RCC 7860 (cell line): ENCODE measurements around the gene CORO6.
A peak's percentile ranks its signal among the peaks of the same experiment; 100 is the strongest.

Experiments
- DNase-seq: peaks from one replicate; pipeline ENCODE4 v3.0.0-alpha.2; 2015; ENCODE audit warnings: low spot score
- FAIRE-seq: peaks from 2 replicates; lab custom pipeline; 2012; peaks lifted over from hg19 to GRCh38; lab: Jason Lieb, UNC

Gene CORO6

DNA sequence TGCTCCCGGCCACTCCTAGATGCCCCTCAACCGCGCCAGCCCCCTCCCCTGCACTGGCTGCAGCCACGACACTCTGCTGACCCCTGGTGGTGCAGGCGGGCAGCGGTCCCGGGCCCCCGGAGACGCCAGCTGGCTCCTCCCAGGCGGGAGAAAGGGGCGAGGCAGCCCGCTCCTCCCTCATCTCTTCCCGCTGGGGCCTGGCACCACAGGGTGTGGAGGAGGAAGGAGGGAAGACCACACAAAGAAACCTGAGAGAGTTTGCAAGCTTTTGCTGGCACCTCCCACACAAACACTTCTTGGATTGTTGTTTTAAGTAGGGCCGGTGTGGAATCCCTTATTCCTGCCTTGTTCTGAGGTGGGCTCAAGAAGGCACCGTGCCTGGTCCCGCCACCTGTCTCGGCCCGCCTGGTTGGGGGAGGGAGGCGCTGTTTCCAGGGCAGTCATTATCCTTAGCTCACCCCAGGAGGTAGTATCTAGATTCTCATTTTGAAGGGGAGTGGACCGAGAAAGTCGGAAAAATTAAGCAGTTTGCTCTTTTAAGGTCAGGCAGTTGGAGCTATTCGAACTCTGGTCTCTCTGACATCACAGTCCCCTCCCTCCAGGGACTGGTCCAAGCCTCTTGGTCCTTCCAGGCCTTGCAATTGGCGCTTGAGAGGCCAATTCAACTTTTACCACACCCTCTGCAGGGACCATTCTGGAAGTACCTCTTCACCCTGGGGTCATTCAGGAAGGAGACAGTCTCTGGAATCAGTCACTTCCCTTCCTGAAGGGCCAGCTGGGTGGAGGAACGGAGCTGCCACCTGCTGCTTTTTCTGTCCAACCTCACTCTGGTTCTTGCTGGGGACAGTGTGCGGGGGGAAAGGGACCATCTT lies 30.7 kb downstream of the CORO6 start:
- DNase-seq (peak; percentile 59), FAIRE-seq (peak; percentile 16)

DNA sequence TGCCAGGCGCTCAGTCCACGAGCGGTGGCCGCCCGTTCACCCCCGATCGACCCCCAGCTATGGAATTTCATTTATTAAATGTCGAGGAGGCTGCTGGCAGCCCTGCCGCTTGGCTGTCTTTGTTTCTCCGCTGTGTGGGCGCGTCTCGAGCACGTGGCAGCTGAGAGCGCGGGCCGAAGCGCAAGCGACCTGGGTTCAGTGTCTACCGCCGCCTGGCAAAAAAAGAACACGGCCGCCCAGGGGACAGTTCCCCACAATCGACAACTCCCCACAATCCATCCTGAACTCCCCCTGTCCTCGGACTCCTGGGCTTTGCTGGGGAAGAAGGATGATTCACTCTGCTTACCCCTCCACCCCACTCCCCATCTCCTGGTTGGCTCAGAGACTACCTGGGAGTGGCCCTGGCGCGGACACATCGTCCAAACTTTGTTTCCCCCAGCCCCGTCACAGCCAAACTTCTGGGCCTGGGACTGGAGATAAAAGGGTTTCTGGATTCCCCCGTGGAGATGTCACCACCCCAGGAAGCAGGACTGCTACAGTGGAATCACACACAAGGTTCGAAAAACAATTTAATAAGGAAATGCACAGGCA lies 31.5 kb downstream of the CORO6 start:
- FAIRE-seq (no peak), DNase-seq (no peak)

DNA sequence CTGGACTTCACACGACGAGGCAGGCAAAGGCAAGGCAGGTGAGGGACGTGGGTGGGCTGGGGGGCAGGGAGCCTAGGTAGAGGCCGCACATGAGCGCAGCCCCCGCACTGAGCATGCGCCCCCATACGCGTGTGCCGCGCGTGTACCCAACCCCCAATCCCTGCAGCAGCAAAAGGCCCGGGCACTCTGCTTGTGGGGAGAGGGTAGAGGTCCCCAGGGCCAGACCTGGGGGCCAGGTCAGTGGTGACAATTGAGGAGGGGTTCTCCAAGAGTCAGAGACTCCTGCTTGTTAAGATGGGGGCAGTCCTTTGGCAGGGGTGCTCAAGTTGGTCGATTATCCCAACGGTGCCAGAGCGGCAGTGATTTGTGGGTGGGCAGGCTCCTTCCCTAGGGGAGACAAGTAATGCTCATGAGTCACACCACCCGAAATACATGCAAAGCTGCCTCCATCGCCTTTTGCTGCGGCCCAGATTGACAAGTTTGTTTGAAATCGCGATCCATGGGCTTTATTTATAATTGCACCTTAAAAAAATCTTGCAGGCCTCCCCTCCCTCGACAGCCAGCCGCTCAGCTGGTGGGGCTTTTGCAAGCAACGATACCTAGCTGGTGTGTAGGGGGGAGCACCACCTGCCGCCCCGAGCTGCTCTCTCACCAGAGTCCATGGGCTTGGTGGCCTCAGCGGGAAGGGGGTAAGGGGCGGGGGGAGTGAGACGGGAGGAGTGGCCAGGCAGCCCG lies 32.1 kb downstream of the CORO6 start:
- DNase-seq (no peak), FAIRE-seq (no peak)

DNA sequence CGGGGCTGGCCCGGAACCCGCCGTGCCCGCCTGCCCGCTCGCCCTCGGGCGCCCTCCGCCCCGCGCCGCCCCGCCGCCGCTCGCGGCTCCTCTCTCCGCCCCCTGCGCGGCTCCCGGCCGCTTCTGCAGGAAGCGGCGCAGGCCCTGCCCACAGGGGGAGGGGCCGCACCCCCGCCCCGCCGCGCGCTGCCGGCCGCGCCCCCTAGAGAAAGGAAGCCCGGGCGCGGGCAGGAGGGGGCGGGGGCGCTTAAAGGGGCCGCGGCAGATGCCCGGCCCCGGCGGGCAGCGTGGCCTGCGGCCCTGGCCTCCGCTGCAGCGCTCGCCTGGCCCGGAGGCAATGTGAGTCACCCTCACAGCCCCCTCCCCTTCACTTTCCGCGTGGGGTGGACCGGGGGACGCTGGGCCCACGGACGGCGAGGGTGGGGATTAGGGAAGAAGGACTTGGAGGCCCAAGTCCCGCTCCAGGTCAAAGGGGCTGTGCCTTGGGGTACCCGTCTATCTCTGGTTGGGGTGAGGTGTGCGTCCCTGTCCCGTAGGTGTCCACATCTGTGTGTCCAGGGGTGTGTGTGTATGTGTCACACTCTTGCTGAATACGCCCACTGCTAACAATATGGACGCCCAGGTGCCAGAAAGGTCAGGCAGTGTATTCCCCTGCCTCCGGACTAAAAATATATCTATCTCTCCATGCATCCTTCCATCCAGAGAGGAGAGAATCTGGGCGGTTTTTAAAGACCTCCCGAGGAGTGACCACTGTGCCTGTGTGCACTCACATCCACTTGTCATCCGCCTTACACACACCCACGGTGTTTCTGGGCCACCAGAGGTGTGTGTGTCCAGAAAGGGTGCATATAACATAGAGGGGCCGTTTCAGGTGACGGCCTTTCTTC lies 32.9 kb downstream of the CORO6 start, which contains the start of gene GIT1:
Gene GIT1 (minus strand): TSS at position 125 of the 887 bp plus-strand sequence. CDS start 270 bp downstream, outside the sequence.
- DNase-seq (peak; percentile 65), FAIRE-seq (no peak)

DNA sequence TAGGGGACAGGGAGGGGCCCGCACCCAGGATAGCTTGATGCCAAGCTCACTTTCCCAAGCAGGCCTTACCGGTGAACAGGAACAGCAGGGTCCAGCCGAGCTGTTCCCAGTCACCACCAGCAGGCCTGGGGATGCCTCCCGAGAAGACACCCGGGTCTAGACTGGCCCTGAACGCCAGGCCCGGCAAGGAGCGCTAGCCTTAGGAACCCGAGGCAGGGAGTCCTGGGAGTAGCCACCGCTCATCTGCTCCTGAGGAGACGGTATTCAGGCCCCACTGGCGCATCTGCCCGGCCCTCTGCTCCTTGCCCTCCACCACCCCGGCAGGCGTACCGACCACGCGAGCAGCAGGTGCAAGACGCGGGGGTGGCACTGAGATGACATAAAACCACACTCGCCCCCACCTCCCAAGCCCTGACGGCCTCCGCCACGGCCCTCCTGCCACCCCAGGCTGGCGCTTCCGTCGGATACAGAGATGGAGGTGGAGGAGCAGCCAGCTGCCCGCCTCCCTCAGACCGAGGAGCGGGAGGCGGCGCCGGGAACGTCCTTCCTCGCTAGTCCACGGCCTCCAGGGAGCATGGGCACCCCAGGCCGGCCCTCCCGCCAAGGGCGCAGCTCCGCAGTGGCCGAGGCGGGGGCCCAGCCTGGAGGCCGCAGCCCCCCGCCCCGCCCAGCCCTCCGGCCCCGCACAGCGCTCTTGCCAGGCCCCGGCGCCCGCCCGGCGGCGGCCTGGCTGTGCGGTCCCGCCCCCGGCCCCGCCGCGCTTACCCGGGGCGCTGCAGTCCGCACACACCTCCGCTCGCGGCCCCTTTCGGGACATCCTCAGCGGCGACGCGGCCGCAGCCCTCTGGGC lies 33.9 kb downstream of the CORO6 start:
- FAIRE-seq (no peak), DNase-seq (no peak)

DNA sequence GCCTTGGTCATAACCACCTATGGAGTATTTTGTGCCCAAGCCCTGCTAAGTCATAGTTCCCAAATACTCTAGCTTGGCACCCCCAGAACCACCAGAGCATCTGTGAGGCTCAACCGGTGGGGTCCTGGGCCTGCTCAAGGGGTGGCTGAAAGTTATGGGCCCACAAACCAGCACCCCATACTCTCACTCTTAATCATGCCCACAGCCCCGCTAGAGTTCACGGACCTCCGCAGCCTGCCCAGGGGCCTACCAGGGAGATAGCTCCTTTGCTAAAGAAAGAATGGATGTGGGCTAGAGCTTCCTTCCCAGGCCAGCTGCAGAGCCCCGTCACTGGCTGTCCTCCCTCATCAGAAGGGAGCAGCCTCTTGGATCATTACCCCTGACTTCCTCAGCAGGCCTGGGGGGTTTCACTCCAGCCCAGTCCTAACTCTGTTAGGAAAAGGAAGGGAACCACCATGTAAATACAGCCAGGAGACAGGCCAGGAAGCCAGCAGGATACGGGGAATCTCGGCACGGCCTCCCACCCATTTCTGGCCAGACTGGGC lies 34.6 kb downstream of the CORO6 start:
- DNase-seq (no peak), FAIRE-seq (no peak)

DNA sequence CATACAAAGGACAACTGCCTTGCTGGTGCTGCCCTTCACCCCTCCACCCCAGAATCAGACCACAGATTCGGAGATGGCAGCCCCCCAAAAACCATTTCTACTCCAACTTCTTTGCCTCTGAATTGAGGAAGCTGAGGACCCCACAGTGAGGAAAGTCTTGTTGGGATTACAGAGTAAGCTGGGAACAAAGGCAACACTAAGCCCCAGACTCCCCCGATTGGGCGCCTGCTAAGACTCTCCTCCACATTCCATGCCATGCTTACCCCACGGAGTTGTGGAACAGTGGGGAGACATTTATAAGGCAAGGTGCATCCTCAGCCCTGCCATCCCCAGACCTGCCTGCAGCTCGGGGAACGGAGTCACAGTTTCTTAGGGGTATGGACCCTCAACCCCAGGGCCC lies 35.1 kb downstream of the CORO6 start:
- FAIRE-seq, result no peak
- no peak for DNase-seq

DNA sequence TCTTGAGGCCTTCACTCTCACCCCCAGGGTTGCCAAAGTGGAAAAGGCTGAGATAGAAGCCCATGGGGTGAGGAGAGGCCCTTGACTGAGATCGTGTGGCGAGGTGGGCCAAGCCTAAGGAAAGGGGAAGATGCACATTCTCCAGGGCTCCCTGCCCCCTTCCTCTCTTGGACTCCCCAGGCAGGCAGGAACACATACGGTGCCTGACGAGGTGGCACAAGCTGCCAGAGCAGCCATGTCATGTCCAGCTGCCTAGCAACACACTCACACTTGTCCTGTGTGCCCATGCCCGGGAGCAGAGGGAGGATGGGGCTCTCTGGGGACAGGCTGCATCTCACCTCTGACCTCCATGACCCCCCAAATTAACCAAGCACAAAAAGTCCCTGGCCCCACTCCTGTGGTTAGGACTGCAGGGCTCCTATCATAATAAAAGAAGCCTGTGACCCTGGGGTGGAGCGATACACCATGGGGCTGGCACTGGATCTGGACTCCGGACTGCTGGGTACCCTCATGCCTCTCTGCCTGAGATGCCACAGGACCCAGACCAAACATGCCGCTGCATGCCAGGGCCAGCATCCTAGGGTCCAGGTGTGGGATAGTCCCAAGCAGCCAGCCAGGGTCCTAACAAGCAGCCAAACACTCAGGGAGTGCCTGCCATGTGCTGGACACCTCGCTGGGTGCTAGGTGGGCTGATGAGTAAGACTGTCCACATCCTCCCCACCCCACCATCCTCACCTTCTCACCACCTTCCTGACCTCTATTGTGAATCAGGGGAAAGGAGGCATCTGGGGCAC lies 35.8 kb downstream of the CORO6 start:
- no peak for FAIRE-seq
- no peak for DNase-seq

DNA sequence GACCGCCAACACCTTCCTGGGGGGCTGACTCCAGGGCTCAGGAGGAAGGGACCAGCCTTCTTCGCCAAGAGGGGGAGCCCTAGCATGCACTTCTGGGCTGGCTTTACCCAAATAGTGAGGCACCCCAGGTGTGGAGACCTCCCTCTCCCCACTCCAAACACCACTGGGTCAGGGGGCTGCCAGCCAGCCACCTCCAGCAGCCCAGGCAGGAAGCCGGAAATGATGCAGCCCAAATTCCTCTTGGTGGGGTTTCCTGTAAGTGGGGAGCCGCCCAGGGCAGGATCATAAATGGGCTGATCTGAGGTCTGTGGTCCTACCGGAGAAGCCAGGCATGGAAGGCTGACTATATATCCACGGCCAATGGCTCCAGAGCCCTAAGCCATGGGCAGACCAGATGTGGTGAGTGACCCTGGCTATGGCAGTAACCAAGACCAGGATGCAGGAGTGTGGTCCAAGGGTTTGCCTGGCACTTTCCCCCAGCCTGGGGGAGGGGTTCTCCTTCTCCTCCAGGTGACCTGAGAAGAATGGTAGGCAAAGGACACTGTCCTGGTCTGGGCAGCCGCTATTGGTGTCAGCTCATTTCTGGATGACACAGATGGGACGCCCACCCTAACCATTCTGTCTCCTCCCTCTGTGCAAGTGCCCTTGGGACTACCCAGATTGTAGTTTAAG lies 37.5 kb downstream of the CORO6 start:
- no peak for FAIRE-seq
- no peak for DNase-seq

DNA sequence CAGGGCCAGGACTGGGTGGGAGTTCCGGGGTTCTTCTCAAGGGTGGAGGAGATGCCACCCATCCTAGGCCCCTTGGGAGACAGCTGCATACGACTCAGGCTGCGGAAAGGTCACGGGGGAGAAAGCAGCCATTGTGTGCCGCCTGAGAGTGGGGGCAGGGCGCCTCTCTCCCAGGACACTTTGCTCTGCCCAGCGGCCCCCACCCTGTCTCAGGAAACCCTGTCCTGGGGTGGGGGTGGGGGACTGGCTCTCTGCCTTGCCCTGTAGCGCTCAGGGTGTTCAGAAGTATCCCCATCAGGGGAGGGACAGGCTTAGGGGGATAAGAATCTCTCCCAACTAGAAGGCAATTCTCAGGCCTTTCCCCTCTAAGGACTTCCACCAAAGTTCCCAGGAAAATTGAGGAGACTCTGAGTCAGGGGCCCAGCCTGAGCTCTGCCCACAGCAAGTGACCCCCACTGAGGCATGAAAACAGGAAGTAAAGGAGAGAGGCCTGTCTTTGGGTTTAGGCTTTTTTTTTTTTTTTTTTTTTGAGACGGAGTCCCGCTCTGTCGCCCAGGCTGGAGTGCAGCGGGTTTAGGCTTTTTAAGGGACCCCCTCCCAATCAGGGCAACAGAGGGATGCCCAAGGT lies 38.1 kb downstream of the CORO6 start:
- DNase-seq (no peak), FAIRE-seq (no peak)

DNA sequence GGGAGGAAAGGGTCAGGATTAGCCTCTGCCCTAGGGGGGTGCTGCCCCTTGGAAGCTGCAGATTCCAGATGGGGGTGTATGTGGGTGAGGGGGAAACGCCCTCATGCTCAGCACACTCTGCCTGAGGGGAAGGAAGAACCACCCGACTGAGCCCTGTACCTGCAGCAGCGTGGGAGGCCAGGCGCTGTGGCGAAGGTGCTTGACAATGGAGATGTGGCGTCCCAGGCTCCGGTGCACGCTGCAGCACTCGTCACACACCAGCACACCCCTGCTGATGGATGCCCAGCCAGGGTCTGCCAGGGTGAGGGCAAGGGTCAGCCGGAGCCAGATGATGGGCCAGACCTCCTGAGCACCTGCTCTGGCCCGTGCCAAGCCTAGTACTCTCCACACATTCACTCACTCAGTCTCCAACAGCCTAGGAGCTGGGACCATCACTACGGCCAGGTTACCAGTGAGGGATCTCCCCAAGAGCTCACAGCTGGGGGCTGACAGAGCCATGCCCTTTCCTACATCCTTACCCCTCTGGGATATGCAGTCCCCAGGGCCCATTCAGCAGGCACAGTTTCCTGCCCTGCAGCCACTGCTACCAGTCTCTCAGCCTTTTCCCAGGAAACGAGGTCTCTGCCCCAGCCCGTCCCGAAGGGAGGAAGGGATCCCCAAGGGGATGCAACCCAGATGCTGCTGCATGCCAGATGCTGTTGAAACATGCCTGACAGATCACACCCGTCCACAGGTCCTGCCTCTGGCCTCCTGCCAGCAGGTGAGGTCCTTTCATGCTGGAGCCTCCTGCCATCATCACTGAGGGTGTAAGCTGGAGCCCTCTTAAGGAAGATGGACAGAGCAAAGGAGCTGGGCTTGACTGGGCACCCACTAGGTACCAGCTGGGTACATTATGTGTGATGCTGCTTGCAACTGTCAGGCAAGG lies 39.1 kb downstream of the CORO6 start:
- no peak for FAIRE-seq
- no peak for DNase-seq

DNA sequence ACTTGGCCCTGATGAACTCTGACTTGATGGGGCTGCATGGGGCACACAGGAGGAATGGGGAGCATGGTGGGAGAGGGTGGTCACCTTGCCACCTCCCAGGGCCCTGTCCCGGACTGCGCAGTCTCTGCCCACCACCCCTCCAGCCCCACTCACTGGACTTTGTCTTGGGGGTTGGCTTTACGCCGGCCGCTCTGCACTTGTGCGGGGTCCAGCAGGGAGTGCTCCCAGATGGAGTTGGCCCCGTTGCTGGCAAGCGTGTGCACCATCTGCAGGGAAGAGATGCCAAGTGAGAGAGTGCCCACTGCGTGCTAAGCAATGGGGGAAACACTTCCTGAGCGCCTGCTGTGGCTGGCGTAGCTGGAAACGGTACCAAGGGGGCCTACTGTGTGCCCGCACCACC lies 39.9 kb downstream of the CORO6 start:
- FAIRE-seq, result no peak
- DNase-seq, result no peak

DNA sequence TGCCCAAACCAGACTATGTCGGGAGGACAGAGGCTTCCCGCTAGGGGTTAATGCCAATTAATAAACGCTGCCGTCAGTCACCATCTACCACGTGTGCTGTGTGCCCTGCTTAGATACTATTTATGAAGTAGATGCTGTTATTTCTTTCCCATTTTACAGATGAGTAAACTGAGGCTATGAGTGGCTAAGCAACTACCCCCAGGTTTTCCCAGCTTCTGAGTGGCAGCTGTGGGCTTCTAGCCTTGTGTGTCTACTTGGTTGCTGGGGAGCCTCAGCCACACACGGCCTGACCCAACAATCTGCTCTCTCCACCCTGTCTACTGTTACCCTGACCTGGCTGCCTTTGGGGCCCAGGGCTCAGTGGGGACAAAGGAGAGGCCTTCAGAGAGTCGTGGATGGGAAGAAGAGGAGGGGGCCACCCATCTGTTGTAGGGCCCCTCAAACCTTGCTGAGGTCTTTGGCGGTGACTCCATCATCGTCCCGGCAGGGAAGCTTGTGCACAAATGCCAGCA lies 40.4 kb downstream of the CORO6 start:
- DNase-seq (no peak), FAIRE-seq (no peak)

DNA sequence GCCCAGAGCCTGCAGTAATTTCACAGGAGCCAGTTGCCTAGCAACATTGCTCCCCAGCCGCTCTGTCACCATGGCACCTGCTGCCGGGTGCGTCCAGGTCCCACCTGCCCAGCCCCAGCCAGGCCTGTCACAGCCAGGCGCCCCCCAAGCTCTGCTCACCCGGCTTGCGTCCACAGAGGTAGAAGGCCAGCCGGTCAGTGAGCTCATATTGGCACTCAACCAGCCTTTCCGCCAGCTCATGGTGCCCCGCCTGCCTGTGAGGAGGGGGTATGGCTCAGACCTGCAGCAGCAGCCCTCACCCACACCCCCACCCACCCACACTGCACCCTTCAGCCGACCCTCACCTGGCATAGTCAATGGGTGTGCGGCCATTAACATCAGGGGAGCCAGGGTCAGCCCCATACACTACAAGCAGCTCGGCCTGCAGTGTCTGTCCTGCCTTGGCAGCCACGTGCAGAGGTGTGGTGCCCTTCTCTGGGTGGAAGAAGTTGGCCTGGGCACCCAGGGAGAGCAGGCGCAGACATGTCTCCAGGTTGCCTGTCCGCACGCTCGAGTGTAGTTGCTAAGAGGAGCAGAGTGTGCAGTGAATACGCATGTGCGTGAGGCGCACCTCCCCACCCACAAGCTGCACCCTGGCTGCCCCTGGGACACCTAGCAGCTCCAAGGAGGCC lies 41.0 kb downstream of the CORO6 start:
- FAIRE-seq, result no peak

DNA sequence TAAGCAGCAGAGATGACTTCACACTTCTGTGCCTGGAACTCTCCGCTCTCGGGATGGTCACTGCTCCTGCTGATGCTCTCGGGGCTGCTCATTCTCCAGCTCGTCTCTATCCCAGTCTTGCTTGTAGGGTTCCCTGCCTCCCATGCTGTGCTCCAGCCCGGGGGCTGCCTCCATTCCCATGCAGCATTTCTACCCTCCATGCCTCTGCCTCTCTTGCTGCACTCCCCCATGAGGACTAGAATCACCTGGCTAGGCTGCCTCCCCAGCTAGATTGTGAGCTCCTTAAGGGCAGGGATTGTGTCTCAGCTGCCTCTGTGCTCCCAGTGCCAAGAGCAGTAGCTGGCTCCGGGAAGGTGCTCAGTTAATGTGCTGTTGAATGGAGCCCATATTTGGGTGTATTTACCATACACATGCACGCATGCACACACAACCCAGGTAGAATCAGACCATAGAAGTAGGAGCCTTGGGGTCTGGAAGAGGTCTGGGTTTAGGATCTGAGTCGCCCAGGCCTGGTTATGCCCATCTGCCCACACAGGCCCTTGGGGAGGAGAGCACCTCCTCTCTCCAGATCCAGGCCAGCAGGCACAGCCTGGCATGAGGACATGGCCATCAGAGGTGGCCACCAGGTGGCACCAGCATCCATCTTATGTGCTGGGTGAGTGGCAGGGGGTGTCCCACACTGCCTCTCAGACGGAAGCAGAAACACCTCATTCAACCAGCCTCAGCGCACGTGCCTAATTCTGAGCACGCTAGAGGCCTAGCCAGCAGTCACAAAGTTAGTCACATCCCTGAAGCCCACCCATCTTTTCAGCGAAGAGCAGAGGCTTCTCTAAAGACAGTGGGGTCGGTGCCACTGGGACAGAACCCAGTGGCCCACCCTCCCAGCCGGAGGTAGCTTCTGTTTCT lies 42.6 kb downstream of the CORO6 start:
- peak; percentile 66 for DNase-seq
- FAIRE-seq, result no peak

More for the DNA sequence above, 41.0 kb downstream of the CORO6 start:
- DNase-seq, result no peak
